Type B pancreatic cell (in vitro differentiated cells): ENCODE results near the gene MLH3. TPM values are rescaled to one million over a fixed set of nuclear protein-coding genes. Genes with fewer than 3 reads are reported as not detected.

Source experiments
- DNase-seq: peaks from one replicate; pipeline ENCODE4 v3.0.0; 2021; ENCODE audit warnings: mixed read lengths; ENCODE audit not compliant: unreplicated experiment; ENCODE audit errors: extremely low spot score
- H3K27ac Mint-ChIP-seq: 2 replicates; pipeline ENCODE4 v1.8.0; 2021; ENCODE audit warnings: mild to moderate bottlenecking, mixed read lengths
- H3K27me3 Mint-ChIP-seq: 2 replicates; pipeline ENCODE4 v1.8.0; 2021; ENCODE audit warnings: mixed read lengths
- H3K36me3 Mint-ChIP-seq: 2 replicates; pipeline ENCODE4 v1.8.0; 2021; ENCODE audit warnings: mixed read lengths
- H3K4me1 Mint-ChIP-seq: one replicate; pipeline ENCODE4 v1.8.0; 2021; ENCODE audit warnings: mixed read lengths; ENCODE audit not compliant: unreplicated experiment
- H3K4me3 Mint-ChIP-seq: 2 replicates; pipeline ENCODE4 v1.8.0; 2021; ENCODE audit warnings: mild to moderate bottlenecking, mixed read lengths
- H3K9me3 Mint-ChIP-seq: 2 replicates; pipeline ENCODE4 v1.8.0; 2021; ENCODE audit warnings: mixed read lengths
- total RNA-seq: library from RNA; stranded (reverse); gene quantifications from 2 replicates; pipeline ENCODE4 v1.2.1, GENCODE V29; 2021; ENCODE audit warnings: low replicate concordance
- TF ChIP-seq, protein P1 (sequence below): fragments of 200-600 bp; sonication (generic); conservative IDR thresholded peaks from 2 replicates; pipeline ENCODE4 v1.5.0; 2021; ENCODE audit warnings: antibody characterized with exemption, mild to moderate bottlenecking

MLH3 gene
- total RNA-seq, 1 donor from 2014 or later = 28.5 TPM

DNA sequence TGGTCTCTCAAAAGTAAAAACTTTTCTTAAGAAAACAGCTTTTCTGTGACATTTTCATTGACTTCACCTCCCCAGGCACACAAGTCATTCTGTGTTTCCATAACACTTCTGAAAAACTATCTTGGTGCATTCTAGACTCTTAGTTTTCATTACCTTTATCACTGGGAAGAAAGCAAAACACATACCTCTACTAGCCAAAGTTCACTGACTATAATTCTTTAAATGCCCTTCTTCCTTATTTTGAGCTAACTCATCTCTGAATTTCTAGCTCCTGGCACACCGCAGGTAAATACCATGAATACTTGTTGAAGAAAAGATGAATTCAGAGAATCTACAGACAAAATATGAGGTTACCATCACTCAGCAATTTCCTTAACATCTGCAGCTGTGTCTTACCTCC lies 21.1 kb downstream of the MLH3 start:
- no peaks in the 10 kb centered on the region for H3K4me1 Mint-ChIP-seq
- H3K9me3 Mint-ChIP-seq = no peaks in the 10 kb centered on the region
- H3K27ac Mint-ChIP-seq = no peak overlapping the region
- no peak for DNase-seq
- peaks cover 20% of the 10 kb centered on the region for H3K36me3 Mint-ChIP-seq
- H3K27me3 Mint-ChIP-seq = no peaks in the 10 kb centered on the region
- no peak overlapping the region for H3K4me3 Mint-ChIP-seq
- TF ChIP-seq, protein P1, sequence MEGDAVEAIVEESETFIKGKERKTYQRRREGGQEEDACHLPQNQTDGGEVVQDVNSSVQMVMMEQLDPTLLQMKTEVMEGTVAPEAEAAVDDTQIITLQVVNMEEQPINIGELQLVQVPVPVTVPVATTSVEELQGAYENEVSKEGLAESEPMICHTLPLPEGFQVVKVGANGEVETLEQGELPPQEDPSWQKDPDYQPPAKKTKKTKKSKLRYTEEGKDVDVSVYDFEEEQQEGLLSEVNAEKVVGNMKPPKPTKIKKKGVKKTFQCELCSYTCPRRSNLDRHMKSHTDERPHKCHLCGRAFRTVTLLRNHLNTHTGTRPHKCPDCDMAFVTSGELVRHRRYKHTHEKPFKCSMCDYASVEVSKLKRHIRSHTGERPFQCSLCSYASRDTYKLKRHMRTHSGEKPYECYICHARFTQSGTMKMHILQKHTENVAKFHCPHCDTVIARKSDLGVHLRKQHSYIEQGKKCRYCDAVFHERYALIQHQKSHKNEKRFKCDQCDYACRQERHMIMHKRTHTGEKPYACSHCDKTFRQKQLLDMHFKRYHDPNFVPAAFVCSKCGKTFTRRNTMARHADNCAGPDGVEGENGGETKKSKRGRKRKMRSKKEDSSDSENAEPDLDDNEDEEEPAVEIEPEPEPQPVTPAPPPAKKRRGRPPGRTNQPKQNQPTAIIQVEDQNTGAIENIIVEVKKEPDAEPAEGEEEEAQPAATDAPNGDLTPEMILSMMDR = no peak

DNA sequence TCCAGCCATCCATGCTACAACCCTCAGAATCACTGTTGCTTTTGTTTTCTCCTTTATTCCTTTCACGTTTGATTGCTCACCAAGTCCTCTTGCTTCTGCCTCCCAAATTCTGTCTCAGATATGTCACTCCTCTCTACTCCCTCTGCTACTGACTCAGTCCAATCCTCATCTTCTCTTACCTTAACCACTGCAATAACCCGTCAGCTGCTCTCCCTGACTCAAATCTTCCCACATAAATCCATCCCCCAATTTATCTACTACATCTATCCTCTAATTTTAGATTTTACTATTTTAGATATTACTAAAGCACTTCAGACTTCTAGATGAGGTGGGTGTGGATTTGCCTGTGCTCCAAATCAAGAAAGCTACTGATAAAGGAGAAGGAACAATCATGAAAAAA lies 25.4 kb downstream of the MLH3 start:
- Mint-ChIP-seq H3K27ac (no peak overlapping the region), H3K4me1 (no peaks in the 10 kb centered on the region), H3K4me3 (no peak overlapping the region), H3K27me3 (no peaks in the 10 kb centered on the region), H3K9me3 (no peaks in the 10 kb centered on the region), H3K36me3 (peaks cover 21% of the 10 kb centered on the region)
- no peak for DNase-seq
- TF ChIP-seq, protein P1 = no peak

DNA sequence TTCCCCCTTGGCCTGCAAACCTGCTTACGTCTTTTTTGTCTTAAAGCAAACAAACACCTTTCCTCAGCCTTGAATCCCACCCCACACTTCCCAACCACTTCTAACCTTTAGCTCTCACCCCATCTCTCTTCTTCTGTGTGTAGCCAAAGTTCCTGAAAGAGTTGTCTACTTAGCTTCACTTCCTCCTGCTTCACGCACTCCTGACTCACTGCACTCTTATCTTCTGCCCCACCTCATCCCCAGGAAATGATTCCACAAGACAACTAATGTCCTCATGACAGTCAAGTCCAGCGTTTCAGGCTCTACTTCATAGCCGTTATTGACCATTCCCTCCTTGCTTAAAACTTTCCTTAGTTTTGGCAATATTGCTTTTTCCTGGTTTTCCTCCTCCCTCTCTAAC lies 26.2 kb downstream of the MLH3 start:
- no peak overlapping the region for H3K27ac Mint-ChIP-seq
- DNase-seq = no peak
- TF ChIP-seq, protein P1 = no peak
- H3K4me3 Mint-ChIP-seq = no peak overlapping the region
- H3K4me1 Mint-ChIP-seq = no peaks in the 10 kb centered on the region
- no peaks in the 10 kb centered on the region for H3K9me3 Mint-ChIP-seq
- H3K36me3 Mint-ChIP-seq = peaks cover 21% of the 10 kb centered on the region
- H3K27me3 Mint-ChIP-seq = no peaks in the 10 kb centered on the region

DNA sequence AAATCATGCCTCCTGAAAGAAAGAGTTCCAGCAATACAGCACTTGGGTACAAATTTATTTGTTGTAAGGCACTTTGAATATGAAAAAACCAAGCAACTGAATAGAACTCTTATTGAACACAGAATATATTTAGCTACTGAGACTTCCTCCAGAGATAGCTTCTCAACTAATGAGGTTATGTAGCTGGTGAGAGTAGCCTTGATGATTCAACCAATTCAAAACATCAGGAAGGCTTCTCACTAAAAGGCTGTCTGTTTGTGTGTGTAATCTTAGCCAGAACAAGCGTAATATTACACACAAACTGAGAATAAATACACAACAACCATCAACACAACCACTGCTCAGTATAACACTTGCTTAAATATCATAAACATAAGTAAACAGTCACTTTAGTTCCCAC lies 28.2 kb downstream of the MLH3 start:
- H3K27me3 Mint-ChIP-seq = no peaks in the 10 kb centered on the region
- H3K4me3 Mint-ChIP-seq = no peak overlapping the region
- H3K9me3 Mint-ChIP-seq = no peaks in the 10 kb centered on the region
- no peak overlapping the region for H3K27ac Mint-ChIP-seq
- TF ChIP-seq, protein P1 = no peak
- H3K4me1 Mint-ChIP-seq = peaks cover 7% of the 10 kb centered on the region
- no peak for DNase-seq
- peaks cover 29% of the 10 kb centered on the region for H3K36me3 Mint-ChIP-seq

DNA sequence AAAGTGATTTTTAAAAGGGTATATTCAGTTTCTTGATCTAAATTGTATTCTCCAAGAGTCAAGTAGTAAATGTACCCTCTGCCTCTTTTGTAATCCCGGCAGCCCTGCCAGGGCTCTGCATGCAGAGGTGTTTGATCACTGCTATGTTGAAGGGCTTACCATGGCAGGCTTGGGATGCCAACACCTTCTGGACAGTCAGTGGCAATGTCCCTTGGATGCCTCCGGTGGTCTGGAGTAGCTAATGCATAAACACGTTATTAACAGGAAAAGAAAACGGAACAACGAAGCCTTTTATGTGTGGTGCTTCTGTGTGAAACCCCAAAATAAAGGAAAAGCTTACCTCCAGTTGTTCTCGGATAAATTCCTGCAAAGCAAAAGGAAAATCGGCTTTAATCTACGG lies 28.6 kb downstream of the MLH3 start:
- Mint-ChIP-seq H3K4me3 (no peak overlapping the region), H3K27ac (no peak overlapping the region), H3K9me3 (no peaks in the 10 kb centered on the region), H3K36me3 (peaks cover 29% of the 10 kb centered on the region), H3K4me1 (peaks cover 7% of the 10 kb centered on the region), H3K27me3 (no peaks in the 10 kb centered on the region)
- TF ChIP-seq, protein P1 = peak; percentile 70
- no peak for DNase-seq

DNA sequence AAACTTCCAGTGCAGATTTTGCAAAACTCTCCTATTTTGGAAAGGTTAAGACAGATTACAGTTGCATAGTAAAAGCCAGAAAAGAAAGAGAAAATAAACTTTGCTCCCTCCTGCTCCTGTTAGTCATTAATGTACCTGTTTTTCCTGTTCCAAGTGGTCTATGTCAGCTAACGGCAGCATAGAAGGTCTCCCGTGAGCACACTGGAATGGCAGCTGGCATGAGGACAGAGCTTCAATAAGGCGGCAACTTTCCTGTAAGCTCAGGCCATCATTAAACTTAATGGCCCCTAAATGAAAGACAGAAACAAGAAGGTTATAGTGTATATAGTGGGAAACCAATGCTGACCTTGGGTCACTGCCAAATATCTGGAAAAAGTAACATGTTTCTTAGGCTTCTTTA lies 32.6 kb downstream of the MLH3 start:
- H3K27ac Mint-ChIP-seq = peak overlapping the region; percentile 68

More for the DNA sequence above, 32.6 kb downstream of the MLH3 start:
- Mint-ChIP-seq H3K27me3 (no peaks in the 10 kb centered on the region), H3K9me3 (no peaks in the 10 kb centered on the region), H3K4me3 (peak overlapping the region; percentile 44), H3K36me3 (peaks cover 41% of the 10 kb centered on the region), H3K4me1 (peaks cover 7% of the 10 kb centered on the region)
- TF ChIP-seq, protein P1 = no peak
- no peak for DNase-seq
